ENCODE data around the gene HNRNPM. TPM values are rescaled to one million over a fixed set of nuclear protein-coding genes. Genes with fewer than 3 reads are reported as not detected.

The HNRNPM gene
- total RNA-seq, 4 donors from 2014 or later, result 60.4 to 103 (median 79.7) TPM

DNA sequence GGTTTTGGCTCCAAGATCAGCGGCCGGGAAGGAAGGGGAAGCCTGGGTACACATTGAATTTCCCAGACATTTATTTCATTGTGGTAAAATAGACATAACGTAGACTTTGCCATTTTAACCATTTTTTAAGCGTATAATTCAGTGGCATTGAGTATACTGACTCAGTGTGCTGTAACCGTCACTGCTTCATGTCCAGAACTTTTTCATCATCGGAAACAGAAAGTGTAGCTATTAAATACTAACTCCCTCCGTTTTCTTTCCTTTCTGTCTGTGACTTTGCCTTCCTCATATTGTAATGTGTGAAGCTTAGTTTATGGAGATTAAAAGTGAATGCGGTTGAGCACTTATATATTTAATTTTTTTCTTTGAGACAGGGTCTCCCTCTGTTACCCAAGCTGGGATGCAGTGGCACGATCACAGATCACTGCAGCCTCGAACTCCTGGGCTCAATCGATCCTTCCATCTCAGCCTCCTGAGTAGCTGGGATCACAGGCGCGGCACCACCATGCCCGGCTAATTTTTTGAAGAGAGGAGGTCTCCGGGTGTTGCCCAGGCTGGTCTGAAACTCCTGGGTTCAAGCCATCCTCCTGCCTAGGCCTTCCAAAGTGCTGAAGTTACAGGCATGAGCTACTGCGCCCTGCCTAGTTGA is 1.4 kb downstream of the HNRNPM start:
- TF ChIP-seq, protein P1, sequence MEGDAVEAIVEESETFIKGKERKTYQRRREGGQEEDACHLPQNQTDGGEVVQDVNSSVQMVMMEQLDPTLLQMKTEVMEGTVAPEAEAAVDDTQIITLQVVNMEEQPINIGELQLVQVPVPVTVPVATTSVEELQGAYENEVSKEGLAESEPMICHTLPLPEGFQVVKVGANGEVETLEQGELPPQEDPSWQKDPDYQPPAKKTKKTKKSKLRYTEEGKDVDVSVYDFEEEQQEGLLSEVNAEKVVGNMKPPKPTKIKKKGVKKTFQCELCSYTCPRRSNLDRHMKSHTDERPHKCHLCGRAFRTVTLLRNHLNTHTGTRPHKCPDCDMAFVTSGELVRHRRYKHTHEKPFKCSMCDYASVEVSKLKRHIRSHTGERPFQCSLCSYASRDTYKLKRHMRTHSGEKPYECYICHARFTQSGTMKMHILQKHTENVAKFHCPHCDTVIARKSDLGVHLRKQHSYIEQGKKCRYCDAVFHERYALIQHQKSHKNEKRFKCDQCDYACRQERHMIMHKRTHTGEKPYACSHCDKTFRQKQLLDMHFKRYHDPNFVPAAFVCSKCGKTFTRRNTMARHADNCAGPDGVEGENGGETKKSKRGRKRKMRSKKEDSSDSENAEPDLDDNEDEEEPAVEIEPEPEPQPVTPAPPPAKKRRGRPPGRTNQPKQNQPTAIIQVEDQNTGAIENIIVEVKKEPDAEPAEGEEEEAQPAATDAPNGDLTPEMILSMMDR (IDR thresholded peaks at IDR 0.05), result no peak
- no peak for TF ChIP-seq POLR2A (IDR thresholded peaks at IDR 0.05)
- WGBS, 2 donors, result 17 to 20% methylated on average over 16 of the region's 16 CpGs
- intact Hi-C loops (cut with DNase I; ENCODE audit: low total_unique reads), result loop anchor here (5.0 kb wide), 1 partner anchor 1886 kb away; the partner anchor contains the start of gene RAVER1
- H3K4me3 ChIP-seq (ENCODE audit: low read depth, poor library complexity, severe bottlenecking), result no peak overlapping the region
- no peak for DNase-seq (ENCODE audit: low spot score in 2 of 2)

DNA sequence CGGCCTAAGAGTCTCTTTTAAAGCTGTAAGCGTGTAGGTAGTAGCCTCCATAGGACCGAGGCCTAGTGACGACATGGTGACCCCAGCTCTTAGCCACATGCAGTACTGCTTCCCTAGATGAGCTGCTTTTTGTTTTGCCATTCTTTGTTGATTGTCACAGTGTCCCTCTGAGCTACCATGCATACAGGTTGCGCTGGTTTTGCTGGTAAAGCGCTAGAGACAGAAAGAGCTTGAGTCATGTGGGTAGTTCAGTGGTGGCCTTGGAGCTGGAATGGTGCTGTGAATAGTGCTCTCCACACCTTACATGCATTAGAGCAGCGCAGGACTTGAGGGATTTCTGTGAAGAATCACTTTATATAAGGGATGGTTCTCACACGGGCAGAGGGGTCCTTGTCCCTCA is 5.1 kb downstream of the HNRNPM start:
- intact Hi-C loops (cut with DNase I; ENCODE audit: low total_unique reads), result loop anchor here (5.0 kb wide), 1 partner anchor 1882 kb away; the partner anchor contains the start of gene RAVER1
- 59 to 72% methylated on average over 7 of the region's 8 CpGs for WGBS, 2 donors
- no peak overlapping the region for H3K4me3 ChIP-seq (ENCODE audit: low read depth, poor library complexity, severe bottlenecking)
- DNase-seq (ENCODE audit: low spot score in 2 of 2), result no peak
- TF ChIP-seq, protein P1 (IDR thresholded peaks at IDR 0.05), result no peak
- no peak for TF ChIP-seq POLR2A (IDR thresholded peaks at IDR 0.05)

DNA sequence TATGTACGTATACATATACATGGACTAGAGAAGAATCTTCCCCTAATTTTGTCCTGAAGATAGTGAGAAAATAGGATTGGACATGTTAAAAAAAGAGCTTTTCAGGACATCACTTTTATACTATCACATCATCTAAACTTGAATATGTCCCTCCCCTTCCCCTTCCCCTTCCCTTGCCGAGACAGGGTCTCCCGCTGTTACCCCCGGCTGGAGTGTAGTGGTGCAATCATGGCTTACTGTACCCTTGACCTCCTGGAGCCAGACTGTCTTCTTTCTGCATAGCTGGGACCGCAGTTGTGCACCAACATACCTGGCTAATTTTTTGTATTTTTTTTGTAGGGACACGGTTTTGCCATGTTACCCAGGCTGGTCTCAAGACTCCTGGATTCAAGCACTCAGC is 6.6 kb downstream of the HNRNPM start:
- 71 to 72% methylated on average over 6 of the region's 6 CpGs for WGBS, 2 donors
- H3K4me3 ChIP-seq (ENCODE audit: low read depth, poor library complexity, severe bottlenecking), result no peak overlapping the region
- intact Hi-C loops (cut with DNase I; ENCODE audit: low total_unique reads), result no loop called here
- DNase-seq (ENCODE audit: low spot score in 2 of 2), result no peak
- TF ChIP-seq, protein P1 (IDR thresholded peaks at IDR 0.05), result no peak
- no peak for TF ChIP-seq POLR2A (IDR thresholded peaks at IDR 0.05)

DNA sequence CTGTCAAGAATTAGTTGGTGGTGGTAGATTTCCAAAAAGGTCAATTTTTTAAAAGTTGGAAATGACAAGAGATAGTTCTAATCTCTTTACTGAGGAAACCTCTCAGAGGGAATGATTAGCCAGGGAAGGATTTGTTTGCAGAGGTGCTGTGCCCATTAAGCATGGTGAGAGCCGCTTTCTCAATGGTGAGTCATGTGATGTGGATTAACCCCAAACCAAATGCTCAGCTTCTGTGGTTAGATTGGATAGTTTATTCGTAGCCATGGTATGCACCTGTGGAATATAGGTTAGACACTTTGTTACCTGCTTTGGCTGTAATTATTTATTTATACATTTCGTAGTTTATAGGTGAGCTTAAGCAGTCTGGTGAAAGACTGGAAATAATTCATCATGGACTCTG is 7.1 kb downstream of the HNRNPM start:
- DNase-seq (ENCODE audit: low spot score in 2 of 2), result no peak
- TF ChIP-seq, protein P1 (IDR thresholded peaks at IDR 0.05), result no peak
- no peak for TF ChIP-seq POLR2A (IDR thresholded peaks at IDR 0.05)
- intact Hi-C loops (cut with DNase I; ENCODE audit: low total_unique reads), result no loop called here
- H3K4me3 ChIP-seq (ENCODE audit: low read depth, poor library complexity, severe bottlenecking), result no peak overlapping the region
- 55 to 63% methylated on average over 3 of the region's 3 CpGs for WGBS, 2 donors

DNA sequence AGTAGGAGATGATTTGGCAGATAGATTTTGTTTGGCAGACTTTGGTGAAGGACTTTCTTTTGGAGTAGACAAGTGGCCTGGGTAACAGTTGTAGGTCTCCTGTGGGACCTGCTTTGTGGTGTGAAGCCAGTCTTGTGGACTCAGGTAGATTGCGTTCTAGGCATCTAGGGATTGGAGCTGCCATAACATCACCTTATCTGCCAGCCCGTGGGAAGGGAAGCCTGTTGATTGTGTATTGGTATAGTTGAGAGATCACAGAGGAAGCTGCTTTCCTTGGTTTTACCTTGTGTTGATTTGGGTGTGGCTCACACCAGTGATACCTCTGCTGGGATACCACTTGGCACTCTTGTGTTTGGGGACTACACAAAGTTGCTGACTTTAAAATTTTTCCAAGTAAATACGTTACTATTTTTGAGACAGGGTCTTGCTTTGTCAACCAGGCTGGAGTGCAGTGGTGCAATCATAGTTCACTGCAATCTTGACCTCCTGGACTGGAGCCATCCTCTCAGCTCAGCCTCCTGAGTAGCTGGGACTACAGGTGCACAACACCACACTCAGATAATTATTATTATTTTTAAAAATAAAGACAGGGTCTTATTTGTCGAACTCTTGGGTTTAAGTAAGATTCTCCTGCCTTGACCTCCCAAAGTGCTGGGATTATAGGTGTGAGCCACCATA is 7.8 kb downstream of the HNRNPM start:
- DNase-seq (ENCODE audit: low spot score in 2 of 2), result no peak
- TF ChIP-seq, protein P1 (IDR thresholded peaks at IDR 0.05), result no peak
- no peak for TF ChIP-seq POLR2A (IDR thresholded peaks at IDR 0.05)
- 65 to 73% methylated on average over 4 of the region's 4 CpGs for WGBS, 2 donors
- intact Hi-C loops (cut with DNase I; ENCODE audit: low total_unique reads), result no loop called here
- no peak overlapping the region for H3K4me3 ChIP-seq (ENCODE audit: low read depth, poor library complexity, severe bottlenecking)
